ENCODE data around the gene YIPF1. TPM values are rescaled to one million over a fixed set of nuclear protein-coding genes. Genes with fewer than 3 reads are reported as not detected.

Gene YIPF1
- polyA plus RNA-seq, 1 of the 3 experiments (the other 2 are of a cell fraction), result 23.1 TPM

- ChIA-PET CTCF (no interaction called here), POLR2A (no interaction called here)
- H3K27me3 ChIP-seq (ENCODE audit: insufficient read depth), result no peaks in the 10 kb centered on the region
- no peak overlapping the region for H3K9ac ChIP-seq
- no peak overlapping the region for H3K4me3 ChIP-seq (ENCODE audit: low read depth in 2 of 2, low read length in 1 of 2)
- H4K20me1 ChIP-seq (ENCODE audit: insufficient read depth), result no peaks in the 10 kb centered on the region
- no peaks in the 10 kb centered on the region for H3K9me3 ChIP-seq
- peaks cover 14% of the 10 kb centered on the region; the same call in 1 of the 2 replicates for H3K79me2 ChIP-seq (ENCODE audit: insufficient read depth)
- WGBS (ENCODE audit: low lambda C conversion rate), result 87% methylated on average over 5 of the region's 5 CpGs
- no peaks in the 10 kb centered on the region for H3K4me1 ChIP-seq (ENCODE audit: control insufficient read depth in 1 of 2, insufficient read depth in 2 of 2, low read depth in 1 of 2, low read length in 1 of 2)
- H2AFZ ChIP-seq (ENCODE audit: low read depth), result no peak overlapping the region
- TF ChIP-seq SMC3 (IDR thresholded peaks at IDR 0.05; ENCODE audit: low read depth, low read length), result no peak
- TF ChIP-seq TEAD4 (IDR thresholded peaks at IDR 0.05; ENCODE audit: borderline replicate concordance, insufficient read depth), result no peak
- TF ChIP-seq JUND (IDR thresholded peaks at IDR 0.05), result no peak
- no peak for TF ChIP-seq CHD2 (IDR thresholded peaks at IDR 0.05; ENCODE audit: low read length, partially characterized antibody)
- no peak for TF ChIP-seq REST (IDR thresholded peaks at IDR 0.05; ENCODE audit: low read depth, low read length)
- TF ChIP-seq RCOR1 (IDR thresholded peaks at IDR 0.05; ENCODE audit: low read length), result no peak
- no peak for TF ChIP-seq GATA2 (CRISPR knock-in tag; IDR thresholded peaks at IDR 0.05)
- no peak for TF ChIP-seq MEF2A (IDR thresholded peaks at IDR 0.05; ENCODE audit: borderline replicate concordance, low read depth)
- DNase-seq, result no peak
- no peaks in the 10 kb centered on the region for H3K9me2 ChIP-seq
- H3K27ac ChIP-seq (ENCODE audit: low read depth in 2 of 2, low read length in 1 of 2), result no peak overlapping the region
- no peak overlapping the region for H3K4me2 ChIP-seq
- H3K36me3 ChIP-seq (replicated peaks in 1 of 2; ENCODE audit: control insufficient read depth in 1 of 2, insufficient read depth in 2 of 2, low read length in 1 of 2), result peaks cover 18 to 41% of the 10 kb centered on the region in 2 experiments
- no peaks in the 10 kb centered on the region for H3F3A ChIP-seq (replicated peaks; ENCODE audit: insufficient read depth)
These were observed 81.7 kb downstream of the YIPF1 start for GRCh38 chr1:53807916-53808315.

GRCh38 chr1:53804791-53805505 lies 84.6 kb downstream of the YIPF1 start:
- no peaks in the 10 kb centered on the region for H3K4me1 ChIP-seq (ENCODE audit: control insufficient read depth in 1 of 2, insufficient read depth in 2 of 2, low read depth in 1 of 2, low read length in 1 of 2)
- H3K36me3 ChIP-seq (replicated peaks in 1 of 2; ENCODE audit: control insufficient read depth in 1 of 2, insufficient read depth in 2 of 2, low read length in 1 of 2), result peaks cover 13 to 47% of the 10 kb centered on the region in 2 experiments
- no peaks in the 10 kb centered on the region for H3K79me2 ChIP-seq (ENCODE audit: insufficient read depth)
- H3K4me2 ChIP-seq, result no peak overlapping the region
- no peaks in the 10 kb centered on the region for H3F3A ChIP-seq (replicated peaks; ENCODE audit: insufficient read depth)
- no peaks in the 10 kb centered on the region for H4K20me1 ChIP-seq (ENCODE audit: insufficient read depth)
- H2AFZ ChIP-seq (ENCODE audit: low read depth), result no peak overlapping the region
- POLR2A ChIA-PET, result no interaction called here
- no peak overlapping the region for H3K4me3 ChIP-seq (ENCODE audit: low read depth in 2 of 2, low read length in 1 of 2)
- no peak overlapping the region for H3K9ac ChIP-seq
- H3K27me3 ChIP-seq (ENCODE audit: insufficient read depth), result no peaks in the 10 kb centered on the region
- no peak for DNase-seq
- H3K27ac ChIP-seq (ENCODE audit: low read depth in 2 of 2, low read length in 1 of 2), result no peak overlapping the region
- CTCF ChIA-PET, result no interaction called here
- no peaks in the 10 kb centered on the region for H3K9me3 ChIP-seq
- H3K9me2 ChIP-seq, result no peaks in the 10 kb centered on the region
- WGBS (ENCODE audit: low lambda C conversion rate), result 91% methylated on average over 3 of the region's 3 CpGs
- TF ChIP-seq MXI1 (IDR thresholded peaks at IDR 0.05; ENCODE audit: low read depth, low read length) (no peak), RXRA (IDR thresholded peaks at IDR 0.05; ENCODE audit: borderline replicate concordance, low read depth) (no peak), JUND (IDR thresholded peaks at IDR 0.05) (no peak), TAF1 (IDR thresholded peaks at IDR 0.05; ENCODE audit: borderline replicate concordance, low read depth, low read length) (no peak), TCF12 (IDR thresholded peaks at IDR 0.05) (no peak), CHD2 (IDR thresholded peaks at IDR 0.05; ENCODE audit: low read length, partially characterized antibody) (no peak), RCOR1 (IDR thresholded peaks at IDR 0.05; ENCODE audit: low read length) (no peak), TEAD4 (IDR thresholded peaks at IDR 0.05; ENCODE audit: borderline replicate concordance, insufficient read depth) (no peak), ZBTB33 (IDR thresholded peaks at IDR 0.05; ENCODE audit: borderline replicate concordance, low read depth) (no peak), GABPA (IDR thresholded peaks at IDR 0.05; ENCODE audit: low read depth) (no peak), RFX5 (IDR thresholded peaks at IDR 0.05; ENCODE audit: low read length) (no peak), FOSL2 (IDR thresholded peaks at IDR 0.05; ENCODE audit: borderline replicate concordance, low read depth) (no peak), EP300 (IDR thresholded peaks at IDR 0.05; ENCODE audit: borderline replicate concordance in 1 of 2, low read depth in 1 of 2, low read length in 1 of 2) (no peak), SIN3A (IDR thresholded peaks at IDR 0.05; ENCODE audit: borderline replicate concordance, low read depth, low read length) (no peak), IRF3 (IDR thresholded peaks at IDR 0.05; ENCODE audit: low read depth, low read length) (no peak), YY1 (IDR thresholded peaks at IDR 0.05; ENCODE audit: low read depth) (no peak)
